Measurements from ENCODE around the gene CCDC179. TPM values are rescaled to one million over a fixed set of nuclear protein-coding genes. Genes with fewer than 3 reads are reported as not detected.

CCDC179 gene
- total RNA-seq, 1 experiment from 2014 or later: not detected

- in situ Hi-C loops (cut with HindIII; ENCODE audit: low sequenced_read_pairs): no loop called here
- no peak for DNase-seq (ENCODE audit: low spot score)
Observed at GRCh38 chr11:22809893-22810292, 50.4 kb downstream of the CCDC179 start.

DNA sequence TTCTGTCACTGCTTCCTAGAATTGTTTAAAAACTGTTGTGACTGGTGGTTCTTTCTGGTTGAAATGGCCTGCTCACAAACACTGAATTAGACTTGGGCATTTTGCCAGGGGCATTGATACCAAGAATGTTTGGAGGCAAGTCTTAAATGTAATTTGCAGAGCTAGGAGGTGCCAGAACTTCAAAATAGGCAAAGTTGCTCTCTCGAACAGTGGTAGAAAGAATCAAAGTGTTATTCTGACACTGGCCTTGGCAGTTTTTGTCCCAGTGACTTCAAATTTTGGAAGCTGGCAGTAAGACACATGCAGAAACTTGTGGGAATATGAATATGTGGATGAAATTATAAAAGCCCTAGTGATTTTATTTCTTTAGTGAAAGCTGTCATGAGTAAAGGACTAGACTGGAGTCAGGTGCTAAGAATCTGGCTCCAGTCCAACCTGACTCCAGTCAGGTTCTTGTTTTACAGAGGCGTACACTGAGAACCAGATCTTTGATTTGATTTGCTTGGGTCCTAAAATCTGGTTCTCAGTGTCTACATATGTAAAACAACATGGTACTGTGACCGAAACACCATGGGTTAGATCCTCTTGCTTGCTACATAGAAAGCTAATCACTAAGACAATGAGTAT is 51.6 kb downstream of the CCDC179 start:
- in situ Hi-C loops (cut with HindIII; ENCODE audit: low sequenced_read_pairs): no loop called here
- DNase-seq (ENCODE audit: low spot score): no peak

GRCh38 chr11:22807855-22808570 is 52.3 kb downstream of the CCDC179 start:
- in situ Hi-C loops (cut with HindIII; ENCODE audit: low sequenced_read_pairs): no loop called here

GRCh38 chr11:22807391-22807790 is 52.9 kb downstream of the CCDC179 start:
- DNase-seq (ENCODE audit: low spot score): no peak
- in situ Hi-C loops (cut with HindIII; ENCODE audit: low sequenced_read_pairs): no loop called here

More at GRCh38 chr11:22807855-22808570, 52.3 kb downstream of the CCDC179 start:
- no peak for DNase-seq (ENCODE audit: low spot score)

DNA sequence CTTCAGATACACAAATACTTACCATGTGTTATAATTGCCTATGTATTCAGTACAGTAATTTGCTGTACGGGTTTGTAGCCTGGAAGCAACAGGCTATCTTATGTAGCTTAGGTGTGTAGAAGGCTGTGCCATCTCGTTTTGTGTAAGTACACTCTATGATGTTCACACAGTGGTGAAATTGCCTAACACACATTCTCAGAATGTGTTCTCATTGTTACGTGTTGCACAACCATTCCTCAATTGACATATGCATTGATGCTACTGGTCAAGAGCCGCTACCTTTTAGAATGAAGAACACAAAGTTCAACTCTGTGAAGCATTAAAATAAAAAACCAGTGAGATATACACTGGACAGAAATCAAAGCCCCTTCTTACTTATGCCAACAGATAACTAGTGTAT is 57.4 kb downstream of the CCDC179 start:
- in situ Hi-C loops (cut with HindIII; ENCODE audit: low sequenced_read_pairs): no loop called here
- DNase-seq (ENCODE audit: low spot score): no peak

GRCh38 chr11:22800482-22800881 is 59.8 kb downstream of the CCDC179 start:
- no peak for DNase-seq (ENCODE audit: low spot score)
- in situ Hi-C loops (cut with HindIII; ENCODE audit: low sequenced_read_pairs): no loop called here

GRCh38 chr11:22798901-22799300 is 61.4 kb downstream of the CCDC179 start:
- no peak for DNase-seq (ENCODE audit: low spot score)
- in situ Hi-C loops (cut with HindIII; ENCODE audit: low sequenced_read_pairs): no loop called here

GRCh38 chr11:22797047-22797446 is 63.2 kb downstream of the CCDC179 start:
- in situ Hi-C loops (cut with HindIII; ENCODE audit: low sequenced_read_pairs): no loop called here
- no peak for DNase-seq (ENCODE audit: low spot score)

Other genes starting within 250 kb of the CCDC179 start
- 16.6 and 21.1 TPM in 2 replicates for gene FANCF, start 234.7 kb downstream of the CCDC179 start, total RNA-seq (2014; rRNA removed; shearing (Covaris generic))
- not detected in 2 replicates for gene GAS2, start 193.9 kb downstream of the CCDC179 start, total RNA-seq (2014; rRNA removed; shearing (Covaris generic))
- gene SVIP, start 30.7 kb downstream of the CCDC179 start, total RNA-seq (2014; rRNA removed; shearing (Covaris generic)): 1.4 and 4.0 TPM in 2 replicates